Left colon (tissue), 2 donors: ENCODE data around the gene CYP11A1. TPM values are rescaled to one million over a fixed set of nuclear protein-coding genes. Genes with fewer than 3 reads are reported as not detected.
A peak's percentile ranks its signal among the peaks of the same experiment; 100 is the strongest.
"Not testable (repeated sequence)": the region's sequence is repeated elsewhere in the genome, so short reads cannot be mapped to it uniquely, and the experiment has no call there.

Experiments
- ATAC-seq: fragments of 200-7000 bp; cut with Tn5 transposase; one replicate; pipeline ENCODE4 v1.9.1; 2020; ENCODE audit warnings: mild to moderate bottlenecking, moderate library complexity
- DNase-seq, 2 donors: peaks; one replicate each; pipeline ENCODE4 v3.0.0-alpha.2; 2020
- intact Hi-C, 2 donors: fragments of 100-400 bp; cut with DNase I in 1 of 2; cut with micrococcal nuclease in 1 of 2; formaldehyde crosslinking; loops; one replicate each; pipeline versions ENCODE4 v1.11.2 to v1.14.0; 2022; cut with DNase I, micrococcal nuclease
- total RNA-seq, 2 donors: library from RNA; stranded (reverse); fragmentation: NEBNext Ultra II Directional; extraction: Animal tissue kit (Norgen Biotek cat#: 25700); gene quantifications; one replicate each; pipeline ENCODE4 v1.2.1, GENCODE V29; 2021
- donor health status: DM: no; HTN: no; CAD: no.
- donor health status: DM: yes; HTN: yes; CAD: no.

Gene CYP11A1
- total RNA-seq, 2 donors from 2014 or later: 0.31 TPM; not detected in 1

DNA sequence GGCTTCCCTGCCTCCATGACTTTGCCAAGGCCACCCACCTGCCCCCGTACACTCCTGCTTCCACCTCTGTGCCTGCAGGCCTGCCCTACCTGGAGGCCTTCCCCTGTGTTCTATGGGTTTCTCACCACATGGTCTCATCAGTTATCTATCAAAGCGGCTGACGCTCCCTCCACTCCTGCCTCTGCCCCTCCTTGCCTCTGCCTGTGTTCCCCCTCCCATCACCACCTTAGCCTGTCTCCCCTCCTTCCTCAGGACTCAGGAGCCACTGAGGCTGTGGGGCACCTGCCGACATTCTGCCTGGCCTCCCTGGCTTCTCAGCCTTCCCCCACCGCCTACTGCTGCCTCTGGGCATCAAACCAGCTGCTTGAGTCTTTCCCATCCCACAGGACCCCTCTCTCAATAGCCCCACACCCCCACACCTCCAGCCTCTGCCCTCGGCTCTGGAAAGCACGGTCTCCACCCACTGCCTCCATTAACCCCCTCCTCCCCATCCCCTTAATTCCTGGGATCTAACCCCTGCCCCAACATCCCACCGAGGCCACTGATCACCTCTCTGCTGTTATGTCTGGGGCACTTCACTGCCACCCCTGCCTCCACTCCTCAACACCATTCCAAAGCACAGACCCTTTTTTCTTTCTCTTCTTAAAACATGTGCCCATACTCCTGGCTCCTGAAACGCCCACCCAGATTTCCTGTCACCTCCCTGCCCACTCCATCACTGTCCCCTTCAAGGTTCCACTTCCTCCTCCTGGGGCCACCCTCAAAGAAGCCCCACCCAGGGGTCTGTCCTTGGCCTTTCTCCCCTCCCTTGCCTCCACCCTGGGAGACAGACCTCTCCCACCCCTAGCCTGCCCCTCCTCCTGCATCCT, 24.4 kb upstream of the CYP11A1 start:
- ATAC-seq (no peak), DNase-seq (no peak)
- intact Hi-C loops: no loop called here

DNA sequence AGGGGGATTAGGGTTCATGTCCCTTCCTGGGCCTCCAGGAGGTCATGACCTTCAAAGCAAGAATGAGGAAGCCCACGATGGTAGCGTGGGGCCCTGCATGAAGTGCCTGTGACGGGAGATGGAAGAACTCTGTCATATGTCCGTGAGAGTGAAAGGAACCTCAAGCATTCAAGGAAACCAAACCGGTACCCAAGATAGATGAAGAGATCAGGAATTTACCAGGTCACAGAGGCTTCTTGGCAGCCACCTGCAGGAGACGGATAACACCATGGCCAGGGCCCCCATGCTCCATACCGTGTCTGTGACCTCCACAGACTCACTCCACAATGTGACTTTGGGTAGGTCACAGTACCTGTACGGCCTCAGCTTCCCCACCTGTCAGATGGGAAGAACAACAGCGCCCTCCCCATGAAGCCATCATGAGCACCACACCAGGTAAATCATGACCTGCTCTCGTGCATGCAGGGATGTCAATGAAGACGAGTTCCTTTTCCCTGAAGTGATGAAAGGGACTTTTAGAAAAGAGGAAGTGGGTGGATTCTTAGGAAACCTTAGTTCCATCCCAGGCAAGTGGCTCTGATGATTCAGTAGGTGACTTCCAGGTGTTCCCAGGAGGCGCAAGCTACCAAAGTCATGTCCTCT, 23.3 kb upstream of the CYP11A1 start:
- intact Hi-C loops: no loop called here
- DNase-seq (no peak), ATAC-seq (no peak)

DNA sequence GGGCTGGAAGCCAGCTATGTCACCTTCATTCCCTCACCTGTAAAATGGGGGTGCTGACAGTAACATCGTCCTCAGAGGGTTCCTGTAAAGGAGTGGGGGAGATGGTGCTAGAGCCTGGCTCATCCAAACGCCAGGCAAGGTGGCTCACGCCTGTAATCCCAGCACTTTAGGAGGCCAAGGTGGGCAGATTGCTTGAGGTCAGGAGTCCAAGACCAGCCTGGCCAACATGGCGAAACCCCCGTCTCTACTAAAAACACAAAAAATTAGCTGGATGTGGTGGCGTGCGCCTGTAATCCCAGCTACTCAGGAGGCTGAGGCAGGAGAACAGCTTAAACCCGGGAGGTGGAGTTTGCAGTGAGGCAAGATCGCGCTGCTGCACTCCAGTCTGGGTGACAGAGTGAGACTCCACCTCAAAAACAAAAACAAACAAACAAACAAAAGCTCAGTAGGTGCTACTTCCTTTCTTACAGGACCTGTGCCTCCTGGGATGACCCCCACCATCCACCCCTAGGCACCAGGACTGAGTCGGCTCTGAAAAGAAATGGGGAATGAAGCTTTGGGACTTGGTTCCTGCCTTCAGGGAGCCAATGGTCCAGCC, 22.7 kb upstream of the CYP11A1 start:
- DNase-seq, ATAC-seq, intact Hi-C loops: not testable (repeated sequence)

DNA sequence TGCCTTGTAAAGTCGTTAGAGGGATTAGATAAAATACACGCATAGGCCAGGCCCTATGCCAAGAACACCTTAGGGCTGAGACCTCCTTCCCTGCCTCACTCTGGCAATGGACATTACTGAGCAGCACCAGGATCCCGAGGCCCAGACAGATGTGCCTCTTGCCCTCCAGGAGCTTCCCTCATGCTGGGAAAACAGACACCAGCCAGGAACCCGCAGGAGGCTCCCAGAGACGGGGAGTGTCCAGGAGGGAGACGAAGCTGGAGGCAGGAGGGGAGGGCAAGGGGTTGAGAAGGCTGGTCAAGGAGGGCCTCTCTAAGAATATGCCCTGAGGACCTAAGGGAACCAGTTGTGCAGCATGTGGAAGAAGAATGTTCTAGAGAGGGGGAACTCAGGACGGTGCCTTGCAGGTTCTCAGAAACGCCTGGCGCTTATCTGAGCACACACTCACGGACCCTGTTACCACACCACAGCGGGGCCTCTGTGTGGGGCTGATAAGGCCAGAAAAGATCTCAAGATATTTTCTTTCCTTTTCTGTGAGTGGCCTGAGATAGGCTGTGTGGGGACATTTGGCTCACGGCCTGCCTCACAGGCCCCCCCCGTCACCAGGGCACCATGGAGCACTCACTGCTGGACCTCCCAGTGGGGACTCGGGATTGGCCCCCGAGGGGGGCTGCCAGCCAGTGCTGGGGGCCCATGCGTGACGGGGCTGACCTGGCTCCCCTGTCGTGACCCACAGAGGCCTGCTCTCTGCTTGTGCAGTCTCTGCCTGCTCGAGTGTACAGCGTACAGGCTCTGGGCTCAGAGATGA, 22.0 kb upstream of the CYP11A1 start:
- no peak for DNase-seq
- ATAC-seq: no peak
- intact Hi-C loops: no loop called here

DNA sequence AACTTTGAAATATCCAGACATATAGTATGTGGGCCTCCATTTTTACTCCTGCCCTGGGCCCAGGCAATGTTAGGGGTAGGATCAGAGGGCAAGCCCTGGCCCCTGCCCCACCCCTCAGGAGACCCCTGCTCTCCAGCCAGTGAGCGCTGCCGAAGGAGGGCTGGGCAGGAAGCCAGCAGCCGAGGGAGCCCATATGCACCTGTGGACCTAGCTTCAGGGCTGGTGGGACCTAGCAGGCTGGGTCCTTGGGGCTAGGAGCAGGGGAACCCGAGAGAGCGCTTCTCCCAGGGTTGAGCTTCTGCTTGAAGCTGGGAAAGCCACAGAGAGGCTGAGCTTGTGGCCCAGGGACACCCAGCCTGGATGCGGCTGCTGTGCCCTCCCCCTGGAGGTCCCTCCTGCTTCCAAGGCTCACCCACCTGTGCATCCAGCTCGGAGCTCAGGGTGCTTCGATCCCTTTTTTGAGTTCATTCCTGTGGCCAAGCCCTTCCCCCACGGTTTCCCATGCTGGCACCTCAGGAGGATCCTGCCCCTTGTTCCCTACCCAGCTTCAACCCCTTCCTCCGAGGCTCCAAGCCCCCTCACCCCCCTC, 21.0 kb upstream of the CYP11A1 start:
- intact Hi-C loops: no loop called here
- ATAC-seq: no peak
- no peak for DNase-seq

DNA sequence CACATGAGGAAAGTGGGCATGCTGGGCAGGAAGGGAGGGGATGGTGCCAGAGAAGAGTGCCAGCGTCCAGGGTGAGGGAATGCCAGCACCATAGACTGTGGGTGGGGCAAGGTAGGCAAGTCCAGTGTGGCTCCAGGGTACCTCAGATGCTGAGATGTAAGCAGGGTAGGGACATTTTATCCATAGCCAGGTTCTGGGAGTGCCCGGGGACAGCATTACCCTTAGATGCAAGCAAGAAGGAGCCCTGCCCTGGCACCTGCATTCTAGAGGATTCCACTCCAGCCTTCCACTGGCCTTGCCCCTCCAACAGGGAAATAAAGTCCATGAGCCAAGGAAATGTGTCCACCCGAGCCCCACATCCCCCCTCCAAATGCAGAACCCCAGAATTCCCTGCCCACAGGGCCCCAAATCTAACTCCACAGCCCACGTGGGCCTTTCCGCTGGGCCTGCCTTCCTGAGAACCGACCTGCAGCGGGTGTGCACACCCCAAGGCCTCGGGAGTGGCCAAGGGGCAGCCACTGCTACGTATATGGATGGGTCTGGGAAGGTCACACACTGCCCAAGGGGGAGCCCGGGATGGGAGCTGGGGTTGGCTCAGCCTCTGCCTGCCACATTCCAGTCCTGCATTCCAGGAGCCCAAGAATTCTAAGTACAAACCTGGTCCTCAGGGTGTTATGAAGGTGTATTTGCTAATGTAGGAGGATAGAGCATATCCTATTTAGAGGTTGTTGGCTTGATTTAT, 20.3 kb upstream of the CYP11A1 start:
- DNase-seq: no peak
- ATAC-seq: no peak
- intact Hi-C loops: no loop called here

DNA sequence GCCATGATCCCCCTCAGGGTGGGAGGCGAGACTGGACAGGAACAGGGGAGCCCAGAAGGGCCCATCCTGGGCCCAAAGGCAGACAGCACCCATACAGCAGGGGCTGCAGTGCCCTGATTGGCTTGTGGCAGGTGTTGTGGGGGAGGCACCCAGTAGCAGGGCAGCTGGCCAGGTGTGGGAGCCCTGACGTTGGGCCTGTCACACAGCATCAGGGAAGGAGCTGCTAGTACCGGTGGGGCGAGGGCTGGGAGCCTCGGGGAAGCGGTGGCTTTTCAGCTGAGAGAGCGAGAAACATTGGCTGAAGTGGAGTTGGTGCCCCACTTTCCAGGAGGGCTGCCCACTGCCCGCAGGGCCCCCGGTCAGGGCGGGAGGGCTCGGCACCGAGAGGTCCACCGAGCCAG, 19.7 kb upstream of the CYP11A1 start:
- intact Hi-C loops: no loop called here
- no peak for DNase-seq

DNA sequence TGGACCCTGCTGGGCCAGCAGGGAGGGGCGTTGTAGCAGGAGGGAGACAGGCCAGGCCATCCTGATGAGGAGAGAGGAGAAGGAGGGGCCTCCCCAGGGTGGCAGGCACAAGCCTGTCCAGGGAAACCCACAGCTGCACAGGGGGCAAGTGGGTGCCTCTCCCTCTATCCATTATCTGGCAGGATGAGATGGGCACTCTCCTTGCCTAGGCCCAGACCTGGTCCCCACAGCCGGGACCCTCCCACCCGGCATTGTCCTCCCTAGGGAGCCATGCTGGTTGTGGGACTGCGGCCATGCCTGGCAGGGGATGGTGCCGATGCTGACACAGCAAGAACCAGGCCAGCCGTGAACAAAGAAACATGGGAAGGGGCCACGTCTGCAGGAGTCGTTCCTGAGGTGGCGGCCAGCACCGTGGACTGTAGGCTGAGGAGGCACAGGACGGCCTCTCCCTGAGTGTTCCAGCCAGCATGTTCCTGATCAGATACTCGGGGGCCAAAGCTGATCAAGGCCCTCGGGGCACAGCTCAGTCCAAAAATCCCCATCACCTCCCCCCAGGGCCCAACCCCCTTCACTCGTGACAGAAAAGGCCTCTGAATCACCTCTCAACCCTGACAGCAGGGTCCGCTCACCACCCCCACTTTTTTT, 19.2 kb upstream of the CYP11A1 start:
- DNase-seq: no peak
- intact Hi-C loops: no loop called here

More for the DNA sequence above, 19.7 kb upstream of the CYP11A1 start:
- no peak for ATAC-seq

DNA sequence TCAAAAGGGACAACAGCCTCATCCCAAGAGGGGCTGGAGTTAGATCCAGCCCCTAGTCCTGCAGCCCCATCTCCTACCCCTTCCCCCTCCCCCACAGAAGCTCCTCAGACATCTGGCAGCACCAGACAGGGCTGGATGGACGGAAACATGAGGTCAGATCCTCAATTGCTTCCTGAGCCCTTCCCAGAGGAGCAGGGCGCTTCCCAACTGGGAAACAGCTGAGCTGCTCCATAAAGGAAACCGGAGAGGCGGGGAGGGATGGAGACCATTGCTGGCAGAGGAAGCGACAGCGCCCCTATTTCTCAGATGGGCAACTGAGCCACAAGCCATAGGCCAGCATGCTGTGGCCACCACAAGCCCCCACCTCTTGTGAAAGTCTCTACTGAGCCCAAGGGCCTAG, 18.3 kb upstream of the CYP11A1 start:
- ATAC-seq: no peak
- intact Hi-C loops: no loop called here

More for the DNA sequence above, 19.2 kb upstream of the CYP11A1 start:
- ATAC-seq: no peak

DNA sequence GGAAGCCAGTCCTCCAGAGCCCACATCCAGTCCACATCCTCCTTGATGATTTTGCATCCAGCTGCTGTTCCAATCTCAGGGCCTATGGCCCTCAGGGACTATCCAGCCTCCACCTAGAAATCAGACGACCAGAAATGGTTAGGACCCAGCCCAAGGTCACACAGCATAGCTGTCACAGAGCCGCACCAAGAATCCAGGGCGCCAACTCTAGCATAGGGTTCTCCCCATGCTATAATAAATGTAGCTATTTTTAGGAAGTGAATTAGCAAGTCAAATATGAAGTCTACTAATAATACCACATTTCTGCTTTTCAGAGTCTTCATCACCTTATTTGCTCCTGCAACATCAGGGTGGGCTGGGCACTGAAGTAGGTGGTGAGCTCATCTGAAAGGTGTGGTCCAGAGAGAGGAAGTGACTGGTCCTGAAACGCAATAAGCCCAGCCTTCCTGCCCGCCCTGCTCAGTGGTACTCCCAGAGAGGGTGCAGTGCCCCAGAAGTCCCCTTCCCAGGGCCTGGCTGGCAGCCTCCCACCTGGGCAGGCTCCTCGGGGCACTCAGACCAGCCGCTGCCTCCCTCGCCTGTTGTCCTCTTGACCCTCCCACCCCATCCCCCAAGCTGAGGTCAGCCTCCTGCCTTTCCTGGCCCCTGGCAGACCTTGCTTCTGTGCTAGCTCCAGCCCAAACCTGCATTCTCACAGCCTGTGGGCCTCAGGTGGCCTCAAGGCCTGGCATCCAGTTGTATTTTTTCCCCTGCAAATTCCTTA, 17.6 kb upstream of the CYP11A1 start:
- intact Hi-C loops: loop anchor here in 1 of 2 donors (5.0 kb wide), 1 partner anchor 52 kb away; no protein-coding TSS in a partner anchor
- DNase-seq (no peak), ATAC-seq (peak; percentile 33)

More for the DNA sequence above, 18.3 kb upstream of the CYP11A1 start:
- no peak for DNase-seq

DNA sequence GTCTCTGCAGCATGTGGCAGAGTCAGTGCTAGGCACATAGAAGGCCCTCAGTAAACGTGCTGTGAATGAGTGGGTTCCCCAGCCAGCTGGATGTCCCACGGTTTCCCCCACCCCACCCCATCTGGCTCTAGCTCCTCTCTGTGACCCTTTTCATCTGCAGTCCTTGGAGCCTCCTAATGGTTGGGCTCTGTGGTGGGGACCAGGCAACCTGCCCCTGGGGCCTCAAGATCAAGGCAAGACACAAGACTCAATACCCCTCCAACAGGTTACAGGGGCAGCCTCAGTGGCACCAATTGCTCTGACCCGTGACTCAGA, 17.1 kb upstream of the CYP11A1 start:
- no peak for ATAC-seq
- intact Hi-C loops: loop anchor here in 1 of 2 donors (5.0 kb wide), 1 partner anchor 53 kb away; no protein-coding TSS in a partner anchor
- DNase-seq: no peak

DNA sequence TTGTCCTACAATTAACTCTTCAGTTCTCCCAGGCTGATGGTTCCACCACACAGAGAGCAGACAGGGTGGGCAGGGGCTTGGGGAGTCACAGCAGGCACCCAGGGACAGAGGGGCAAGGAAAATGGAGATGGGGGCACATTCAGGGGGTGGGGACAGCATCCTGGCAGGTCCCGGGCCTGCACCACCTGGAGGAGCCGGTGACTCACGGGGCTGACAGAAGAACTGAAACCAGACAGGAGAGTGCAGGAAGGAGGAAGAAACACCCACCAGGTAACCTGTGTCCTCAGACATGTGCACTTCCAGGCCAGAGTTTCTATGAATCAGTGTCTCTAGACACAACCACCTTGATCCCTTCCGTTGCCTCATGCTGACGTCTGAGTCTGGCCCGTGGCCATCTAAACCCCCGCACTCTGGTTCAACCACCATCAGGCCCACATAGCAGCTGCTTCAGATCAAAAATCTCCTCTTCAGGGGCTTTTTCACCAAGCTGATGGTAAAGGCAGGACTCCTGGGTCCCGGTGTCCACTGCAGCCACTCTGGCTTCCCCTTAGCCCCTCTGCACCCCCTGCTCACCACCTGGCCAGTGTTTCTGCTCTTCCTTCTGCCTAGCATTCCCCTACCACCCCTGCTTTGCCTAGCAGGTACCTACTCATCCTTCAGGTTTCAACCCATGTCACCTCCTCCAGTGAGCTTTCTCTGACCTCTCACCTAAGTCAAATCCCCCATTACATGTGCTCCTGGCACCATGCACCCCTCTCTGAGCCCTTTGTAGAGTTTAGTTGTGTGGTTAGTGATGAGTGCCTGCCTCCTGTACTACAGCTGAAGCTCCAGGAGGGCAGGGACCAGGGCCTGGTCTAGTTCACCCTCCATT, 16.5 kb upstream of the CYP11A1 start:
- intact Hi-C loops: loop anchor here in 1 of 2 donors (5.0 kb wide), 1 partner anchor 53 kb away; no protein-coding TSS in a partner anchor
- DNase-seq (no peak), ATAC-seq (no peak)

DNA sequence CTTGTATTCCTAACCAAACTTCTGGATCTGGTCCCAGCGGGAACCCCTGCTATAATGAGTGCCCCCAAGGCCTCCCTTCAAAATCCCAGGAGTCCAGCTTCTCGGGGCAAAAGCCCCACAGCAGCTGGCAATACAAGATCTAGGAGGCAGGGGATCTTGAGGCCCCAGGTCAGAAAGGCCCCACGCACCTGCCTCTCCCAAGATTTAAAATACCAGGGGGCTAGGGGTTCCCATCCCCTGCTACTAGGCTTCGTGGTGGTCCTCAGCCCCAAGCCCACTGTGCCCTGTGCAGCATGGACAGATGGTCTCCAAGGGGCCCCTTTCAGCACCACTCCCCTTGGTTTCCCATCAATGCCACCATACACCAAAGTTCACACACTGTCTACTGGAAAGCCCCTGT, 15.8 kb upstream of the CYP11A1 start:
- DNase-seq: no peak
- intact Hi-C loops: loop anchor here in 1 of 2 donors (5.0 kb wide), 1 partner anchor 54 kb away; no protein-coding TSS in a partner anchor

DNA sequence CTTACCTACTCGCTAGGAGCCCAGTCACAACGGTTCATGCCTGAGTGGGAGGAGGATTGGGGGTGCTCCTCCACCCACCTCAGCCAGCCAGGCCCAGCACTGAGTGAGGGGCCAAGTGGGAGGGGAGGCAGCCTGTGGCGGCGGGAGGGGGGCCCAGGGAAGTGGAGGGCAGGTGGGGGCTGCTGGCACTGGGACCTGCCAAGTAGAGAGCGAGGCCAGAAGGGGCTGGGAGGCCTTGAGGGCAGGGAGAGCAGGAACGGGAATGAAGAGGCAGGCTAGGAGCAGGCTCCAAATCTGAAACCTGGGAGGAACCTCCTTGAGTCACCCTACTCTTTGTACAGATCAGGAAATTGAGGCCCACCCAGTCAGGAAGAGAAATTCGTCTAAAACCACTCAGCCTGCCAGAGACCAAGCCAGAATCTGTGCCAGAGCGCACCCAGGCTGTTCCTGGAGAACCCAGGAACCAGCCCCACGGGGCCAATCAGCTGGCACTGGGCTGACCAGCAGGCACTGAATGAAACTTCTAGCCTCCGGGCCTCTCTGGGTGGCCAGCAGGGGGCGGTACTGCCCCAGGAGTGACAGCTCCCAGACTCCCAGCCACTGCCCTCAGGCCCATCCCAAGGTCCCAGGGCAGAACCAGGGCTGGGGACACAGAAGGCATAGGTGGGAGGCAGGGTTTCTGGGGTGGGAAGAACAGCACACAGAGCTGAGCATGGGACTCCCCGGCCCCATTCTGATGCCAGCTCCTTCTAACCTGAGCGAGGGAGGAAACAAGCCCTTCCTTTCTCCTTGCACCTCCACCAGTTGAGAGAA, 14.8 kb upstream of the CYP11A1 start:
- peak; percentile 67 to 89 for DNase-seq
- intact Hi-C loops: loop anchor here in 1 of 2 donors (5.0 kb wide), 1 partner anchor 55 kb away; no protein-coding TSS in a partner anchor
- ATAC-seq: peak; percentile 95

More for the DNA sequence above, 15.8 kb upstream of the CYP11A1 start:
- no peak for ATAC-seq

DNA sequence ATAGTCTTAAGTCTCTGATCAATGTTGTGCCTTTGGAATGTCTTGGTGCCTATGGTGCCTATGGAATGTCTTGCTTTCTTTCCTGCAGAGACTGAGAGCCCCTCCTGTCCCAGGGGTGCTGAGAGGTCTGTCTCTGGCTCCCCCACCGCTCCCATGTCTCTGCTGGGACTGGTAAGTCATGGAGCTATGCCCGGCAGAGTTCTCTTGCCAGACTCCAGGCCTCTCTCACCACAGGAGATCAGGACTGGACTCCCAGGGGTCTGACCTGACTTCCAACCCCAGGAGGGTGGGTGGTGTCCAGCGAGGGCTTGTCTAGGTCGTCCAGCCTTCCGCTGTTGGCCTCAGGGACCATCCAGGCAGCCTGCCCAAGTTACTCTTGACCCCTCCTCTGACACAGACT, 14.0 kb upstream of the CYP11A1 start:
- DNase-seq (no peak), ATAC-seq (no peak)
- intact Hi-C loops: loop anchor here in 1 of 2 donors (5.0 kb wide), 1 partner anchor 56 kb away; no protein-coding TSS in a partner anchor
